ENCODE results near the gene QSER1.
"Not testable (repeated sequence)": the region's sequence is repeated elsewhere in the genome, so short reads cannot be mapped to it uniquely, and the experiment has no call there.

QSER1 gene

GRCh38 chr11:32968541-32968940, 75.9 kb downstream of the QSER1 start:
- no peak overlapping the region for H3K27ac ChIP-seq (ENCODE audit: low read depth, low read length)
- no peaks in the 10 kb centered on the region for H3K9me3 ChIP-seq (ENCODE audit: control insufficient read depth, insufficient read depth, low read length)
- no peaks in the 10 kb centered on the region for H3K4me1 ChIP-seq (ENCODE audit: control insufficient read depth, low read length)
- H3F3A ChIP-seq (ENCODE audit: control insufficient read depth, insufficient read depth) = no peaks in the 10 kb centered on the region
- H3K4me2 ChIP-seq (ENCODE audit: low read length) = no peak overlapping the region
- H3K79me2 ChIP-seq (ENCODE audit: control insufficient read depth, low read length) = no peaks in the 10 kb centered on the region
- no peaks in the 10 kb centered on the region for H3K9me2 ChIP-seq (replicated peaks; ENCODE audit: control insufficient read depth, low read length)
- no peaks in the 10 kb centered on the region for H3K27me3 ChIP-seq (ENCODE audit: control insufficient read depth, low read length)
- no peaks in the 10 kb centered on the region for H4K20me1 ChIP-seq (ENCODE audit: control insufficient read depth, insufficient read depth, low read depth, low read length)
- H3K36me3 ChIP-seq (ENCODE audit: control insufficient read depth, low read length) = peaks cover 56% of the 10 kb centered on the region
- TF ChIP-seq EZH2phosphoT487 (IDR thresholded peaks at IDR 0.05; ENCODE audit: borderline replicate concordance, low read length) = no peak
- TF ChIP-seq, protein P1, sequence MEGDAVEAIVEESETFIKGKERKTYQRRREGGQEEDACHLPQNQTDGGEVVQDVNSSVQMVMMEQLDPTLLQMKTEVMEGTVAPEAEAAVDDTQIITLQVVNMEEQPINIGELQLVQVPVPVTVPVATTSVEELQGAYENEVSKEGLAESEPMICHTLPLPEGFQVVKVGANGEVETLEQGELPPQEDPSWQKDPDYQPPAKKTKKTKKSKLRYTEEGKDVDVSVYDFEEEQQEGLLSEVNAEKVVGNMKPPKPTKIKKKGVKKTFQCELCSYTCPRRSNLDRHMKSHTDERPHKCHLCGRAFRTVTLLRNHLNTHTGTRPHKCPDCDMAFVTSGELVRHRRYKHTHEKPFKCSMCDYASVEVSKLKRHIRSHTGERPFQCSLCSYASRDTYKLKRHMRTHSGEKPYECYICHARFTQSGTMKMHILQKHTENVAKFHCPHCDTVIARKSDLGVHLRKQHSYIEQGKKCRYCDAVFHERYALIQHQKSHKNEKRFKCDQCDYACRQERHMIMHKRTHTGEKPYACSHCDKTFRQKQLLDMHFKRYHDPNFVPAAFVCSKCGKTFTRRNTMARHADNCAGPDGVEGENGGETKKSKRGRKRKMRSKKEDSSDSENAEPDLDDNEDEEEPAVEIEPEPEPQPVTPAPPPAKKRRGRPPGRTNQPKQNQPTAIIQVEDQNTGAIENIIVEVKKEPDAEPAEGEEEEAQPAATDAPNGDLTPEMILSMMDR (IDR thresholded peaks at IDR 0.05; ENCODE audit: low read depth, low read length, poor library complexity, severe bottlenecking) = no peak
- no peak overlapping the region for H3K4me3 ChIP-seq (ENCODE audit: low read length)

- H3K4me3 ChIP-seq (ENCODE audit: low read length); H4K20me1 ChIP-seq (ENCODE audit: control insufficient read depth, insufficient read depth, low read depth, low read length); H3K27ac ChIP-seq (ENCODE audit: low read depth, low read length); H3K9me3 ChIP-seq (ENCODE audit: control insufficient read depth, insufficient read depth, low read length); H3K27me3 ChIP-seq (ENCODE audit: control insufficient read depth, low read length); H3K9me2 ChIP-seq (replicated peaks; ENCODE audit: control insufficient read depth, low read length); H3F3A ChIP-seq (ENCODE audit: control insufficient read depth, insufficient read depth); H3K79me2 ChIP-seq (ENCODE audit: control insufficient read depth, low read length); H3K4me1 ChIP-seq (ENCODE audit: control insufficient read depth, low read length); H3K4me2 ChIP-seq (ENCODE audit: low read length): not testable (repeated sequence)
- peaks cover 55% of the 10 kb centered on the region for H3K36me3 ChIP-seq (ENCODE audit: control insufficient read depth, low read length)
Observed at GRCh38 chr11:32972233-32972632, 79.6 kb downstream of the QSER1 start.

DNA sequence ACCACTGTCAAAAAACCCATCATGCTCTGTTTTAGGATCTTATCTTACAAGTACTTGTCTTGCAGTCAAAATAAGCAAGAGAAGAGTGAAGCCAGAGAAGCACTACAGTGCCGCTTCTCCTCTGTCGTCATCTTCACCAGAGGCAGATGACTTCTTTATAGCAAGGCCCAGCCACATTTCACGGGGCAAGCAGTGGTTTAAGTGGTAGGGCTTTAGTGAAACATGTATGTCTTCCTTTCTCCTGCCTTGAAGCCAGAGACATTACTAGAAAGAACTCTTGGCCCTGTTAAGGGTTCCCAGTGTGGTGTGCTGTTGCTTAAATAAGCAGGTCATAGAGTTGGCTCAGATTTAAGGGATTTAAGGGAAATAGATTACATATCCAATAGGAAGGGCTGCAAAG, 80.2 kb downstream of the QSER1 start:
- Histone ChIP-seq H3K4me2 (ENCODE audit: low read length) (no peak overlapping the region), H3K4me3 (ENCODE audit: low read length) (no peak overlapping the region), H4K20me1 (ENCODE audit: control insufficient read depth, insufficient read depth, low read depth, low read length) (no peaks in the 10 kb centered on the region), H3K79me2 (ENCODE audit: control insufficient read depth, low read length) (no peaks in the 10 kb centered on the region), H3K36me3 (ENCODE audit: control insufficient read depth, low read length) (peaks cover 60% of the 10 kb centered on the region), H3K9me3 (ENCODE audit: control insufficient read depth, insufficient read depth, low read length) (no peaks in the 10 kb centered on the region), H3K27ac (ENCODE audit: low read depth, low read length) (no peak overlapping the region), H3K27me3 (ENCODE audit: control insufficient read depth, low read length) (no peaks in the 10 kb centered on the region), H3F3A (ENCODE audit: control insufficient read depth, insufficient read depth) (no peaks in the 10 kb centered on the region), H3K9me2 (replicated peaks; ENCODE audit: control insufficient read depth, low read length) (no peaks in the 10 kb centered on the region), H3K4me1 (ENCODE audit: control insufficient read depth, low read length) (no peaks in the 10 kb centered on the region)
- TF ChIP-seq EZH2phosphoT487 (IDR thresholded peaks at IDR 0.05; ENCODE audit: borderline replicate concordance, low read length) = no peak
- TF ChIP-seq, protein P1 (IDR thresholded peaks at IDR 0.05; ENCODE audit: low read depth, low read length, poor library complexity, severe bottlenecking) = no peak

GRCh38 chr11:32982626-32983025, 90.0 kb downstream of the QSER1 start:
- H3K79me2 ChIP-seq (ENCODE audit: control insufficient read depth, low read length) = no peaks in the 10 kb centered on the region
- H3K4me2 ChIP-seq (ENCODE audit: low read length) = no peak overlapping the region
- no peaks in the 10 kb centered on the region for H3K27me3 ChIP-seq (ENCODE audit: control insufficient read depth, low read length)
- no peaks in the 10 kb centered on the region for H3K9me3 ChIP-seq (ENCODE audit: control insufficient read depth, insufficient read depth, low read length)
- H4K20me1 ChIP-seq (ENCODE audit: control insufficient read depth, insufficient read depth, low read depth, low read length) = no peaks in the 10 kb centered on the region
- no peaks in the 10 kb centered on the region for H3F3A ChIP-seq (ENCODE audit: control insufficient read depth, insufficient read depth)
- H3K27ac ChIP-seq (ENCODE audit: low read depth, low read length) = no peak overlapping the region
- H3K36me3 ChIP-seq (ENCODE audit: control insufficient read depth, low read length) = peaks cover 9% of the 10 kb centered on the region
- H3K4me3 ChIP-seq (ENCODE audit: low read length) = no peak overlapping the region
- H3K9me2 ChIP-seq (replicated peaks; ENCODE audit: control insufficient read depth, low read length) = no peaks in the 10 kb centered on the region
- H3K4me1 ChIP-seq (ENCODE audit: control insufficient read depth, low read length) = no peaks in the 10 kb centered on the region
- no peak for TF ChIP-seq EZH2phosphoT487 (IDR thresholded peaks at IDR 0.05; ENCODE audit: borderline replicate concordance, low read length)
- TF ChIP-seq, protein P1 (IDR thresholded peaks at IDR 0.05; ENCODE audit: low read depth, low read length, poor library complexity, severe bottlenecking) = no peak
